Stimulated activated CD4-positive, alpha-beta T cell treated with anti-CD3 and anti-CD28 coated beads, Interleukin-1b, Interleukin-23, amount 100 ng/mL, for 48 hours (primary cell): Measurements from ENCODE around the gene OR6C65.

ENCODE experiments used
- DNase-seq: peaks from one replicate; pipeline ENCODE4 v3.0.0-alpha.2; 2020

Gene OR6C65

DNA sequence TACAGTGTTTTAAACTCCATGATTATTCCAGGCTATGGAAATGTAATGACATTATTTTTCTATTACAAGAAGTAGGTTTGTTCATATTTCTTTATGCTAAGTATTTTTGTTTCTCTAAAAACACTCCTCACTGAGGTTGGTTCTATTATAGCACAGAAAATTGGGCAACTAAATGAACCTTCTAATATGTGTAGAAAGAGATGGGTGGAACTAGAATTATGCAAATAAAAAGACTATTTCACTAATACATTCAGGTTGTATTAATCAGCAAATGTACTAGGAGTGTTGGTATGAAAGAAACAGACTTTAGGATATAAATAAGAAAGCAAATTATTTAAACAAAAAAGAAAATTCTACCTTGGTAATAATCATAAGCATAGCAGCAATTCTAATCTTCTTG, 48.5 kb downstream of the OR6C65 start:
- no peak for DNase-seq
